Heart left ventricle (tissue), 16 donors: ENCODE results near the gene SCN4A. TPM values are rescaled to one million over a fixed set of nuclear protein-coding genes. Genes with fewer than 3 reads are reported as not detected.
"Not testable (repeated sequence)": the region's sequence is repeated elsewhere in the genome, so short reads cannot be mapped to it uniquely, and the experiment has no call there.

Experiments used
- ATAC-seq, 4 donors: fragments of 200-7000 bp; cut with Tn5 transposase; one replicate each; pipeline ENCODE4 v1.9.1; 2020 to 2022; ENCODE audit warnings: moderate library complexity in 4 of 4, mild to moderate bottlenecking in 3 of 4, moderate number of reproducible peaks in 1 of 4
- DNase-seq, 5 donors: peaks; one replicate each; pipeline ENCODE4 v3.0.0-alpha.2; 2020
- H3K27ac ChIP-seq, 12 donors: fragments of 200-600 bp; sonication (generic) in 4 of 12; one replicate each; pipeline versions ENCODE4 v1.5.0 to v1.8.0; 2016 to 2022; ENCODE audit warnings: mild to moderate bottlenecking in 2 of 12
- H3K27me3 ChIP-seq, 9 donors: fragments of 200-600 bp; sonication (generic) in 2 of 9; one replicate each; pipeline versions ENCODE4 v1.5.1 to v1.8.0; 2016 to 2022; ENCODE audit warnings: mild to moderate bottlenecking in 3 of 9
- H3K36me3 ChIP-seq, 9 donors: fragments of 200-600 bp; sonication (generic) in 2 of 9; one replicate each; pipeline versions ENCODE4 v1.5.0 to v1.8.0; 2018 to 2022; ENCODE audit warnings: mild to moderate bottlenecking in 2 of 9
- H3K4me1 ChIP-seq, 12 donors: fragments of 200-600 bp; sonication (generic) in 4 of 12; one replicate each; pipeline versions ENCODE4 v1.5.0 to v1.8.0; 2016 to 2022; ENCODE audit warnings: mild to moderate bottlenecking in 3 of 12
- H3K4me3 ChIP-seq, 12 donors: fragments of 200-600 bp; sonication (generic) in 4 of 12; one replicate each; pipeline versions ENCODE4 v1.5.0 to v1.8.0; 2017 to 2022; ENCODE audit warnings: mild to moderate bottlenecking in 9 of 12, moderate library complexity in 4 of 12
- H3K9me3 ChIP-seq, 12 donors: fragments of 200-600 bp; sonication (generic) in 4 of 12; one replicate each; pipeline versions ENCODE4 v1.5.0 to v1.8.0; 2016 to 2022; ENCODE audit warnings: mild to moderate bottlenecking in 1 of 12
- WGBS, 4 donors: extraction: QIAGEN DNeasy Blood & Tissue Kit in 2 of 4; methylation state at CpG; one replicate each; pipeline versions ENCODE4 v1.1.5 to v1.1.7; 2013 to 2018; 5-methylcytosine and 5-hydroxymethylcytosine counted together
- intact Hi-C, 10 donors: fragments of 100-400 bp; cut with DNase I; formaldehyde crosslinking; loops; one replicate each; pipeline versions ENCODE4 v1.11.1 to v1.14.2; 2022
- polyA plus RNA-seq, 2 donors: library from polyadenylated mRNA; stranded (reverse); fragments of 200-250 nt; gene quantifications; one replicate each; pipeline ENCODE4 v1.2.3, GENCODE V29; 2013
- total RNA-seq, 9 donors: library from RNA; depleted of rRNA in 2 of 9; stranded (reverse); fragments of >200 nt in 2 of 9; fragmentation: NEBNext Ultra II Directional in 3 of 9; extraction: Animal tissue kit (Norgen Biotek cat#: 25700) in 3 of 9; gene quantifications; one replicate each; pipeline versions ENCODE4 v1.1.0 to v1.2.4, GENCODE V29; 2016 to 2023
- TF ChIP-seq, protein P1 (sequence below), 12 donors: fragments of 200-600 bp; sonication (generic) in 4 of 12; IDR thresholded peaks; one replicate each; pipeline versions ENCODE4 v1.5.0 to v1.8.0; 2018 to 2022; ENCODE audit warnings: antibody characterized with exemption in 12 of 12, mild to moderate bottlenecking in 5 of 12
- donor health status: ischemic (EF 13 %, LVEDD 7.1; RV severe dilation, severe dysfunction).
- donor health status: healthy with polysubstance abuse.
- donor health status: DM: no; HTN: yes; CAD: no.
- donor health status: DM: no; HTN: no; CAD: no.
- donor health status: ischemic (EF 25% LVEDD 6.9; RV normal size, moderate dysfunction).
- donor health status: ischemic (EF 25% LVEDD 5.7; RV mildly dilated, moderate dysfunction).
- donor health status: healthy.
- donor health status: DM: yes; HTN: yes; CAD: no.
- donor health status: ischemic (EF 35%, LVEDD 5.7; RV mildly dilated, moderate dysfunction).
- donor health status: nonischemic (EF 11% LVEDD 7.7; RV severe dilation, severe dysfunction).
- donor health status: DM: yes; HTN: yes; CAD: no.
- donor health status: PGD.
- donor health status: ischemic (EF 29% LVEDD 5.4; RV normal size, mild dysfunction).
- donor health status: nonischemic (EF 23%, LVEDD 6.1; RV moderate dilation, normal function).

The SCN4A gene
- total and polyA plus RNA-seq, 11 donors: 0.33 to 2.1 (median 0.67) TPM

DNA sequence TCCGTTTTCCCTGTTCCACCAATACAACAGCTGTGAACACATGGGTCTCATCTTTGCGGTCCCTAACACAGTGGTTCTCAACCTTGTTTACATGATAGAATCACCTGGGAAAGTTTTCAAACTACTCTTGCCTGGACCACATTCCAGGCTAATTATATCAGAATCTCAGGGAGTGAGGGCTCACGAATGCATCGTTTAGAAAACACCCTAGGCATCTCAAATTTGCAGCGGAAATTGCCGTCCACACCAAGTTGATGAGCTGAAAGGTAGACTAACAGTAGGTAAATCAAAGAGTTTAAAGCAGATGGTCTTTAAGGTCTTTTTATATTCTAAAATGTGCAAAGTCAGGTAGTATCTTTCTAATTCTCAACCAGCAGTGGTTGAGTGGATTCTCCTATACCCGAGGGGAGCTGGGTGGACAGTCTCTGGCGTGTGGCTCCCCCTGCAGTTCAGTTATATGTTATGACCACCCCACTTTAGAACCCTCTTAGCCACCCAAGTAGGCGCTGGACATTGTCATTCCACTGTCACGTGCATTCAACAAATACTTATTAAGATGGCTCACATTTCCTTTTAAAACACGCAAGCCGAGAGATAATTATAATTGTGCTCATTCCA lies 65.4 kb downstream of the SCN4A start:
- H3K9me3 ChIP-seq, H3K36me3 ChIP-seq, DNase-seq, intact Hi-C loops, H3K27ac ChIP-seq, H3K4me3 ChIP-seq, H3K4me1 ChIP-seq: not testable (repeated sequence)
- TF ChIP-seq, protein P1, sequence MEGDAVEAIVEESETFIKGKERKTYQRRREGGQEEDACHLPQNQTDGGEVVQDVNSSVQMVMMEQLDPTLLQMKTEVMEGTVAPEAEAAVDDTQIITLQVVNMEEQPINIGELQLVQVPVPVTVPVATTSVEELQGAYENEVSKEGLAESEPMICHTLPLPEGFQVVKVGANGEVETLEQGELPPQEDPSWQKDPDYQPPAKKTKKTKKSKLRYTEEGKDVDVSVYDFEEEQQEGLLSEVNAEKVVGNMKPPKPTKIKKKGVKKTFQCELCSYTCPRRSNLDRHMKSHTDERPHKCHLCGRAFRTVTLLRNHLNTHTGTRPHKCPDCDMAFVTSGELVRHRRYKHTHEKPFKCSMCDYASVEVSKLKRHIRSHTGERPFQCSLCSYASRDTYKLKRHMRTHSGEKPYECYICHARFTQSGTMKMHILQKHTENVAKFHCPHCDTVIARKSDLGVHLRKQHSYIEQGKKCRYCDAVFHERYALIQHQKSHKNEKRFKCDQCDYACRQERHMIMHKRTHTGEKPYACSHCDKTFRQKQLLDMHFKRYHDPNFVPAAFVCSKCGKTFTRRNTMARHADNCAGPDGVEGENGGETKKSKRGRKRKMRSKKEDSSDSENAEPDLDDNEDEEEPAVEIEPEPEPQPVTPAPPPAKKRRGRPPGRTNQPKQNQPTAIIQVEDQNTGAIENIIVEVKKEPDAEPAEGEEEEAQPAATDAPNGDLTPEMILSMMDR (IDR thresholded peaks at IDR 0.05): peak in 1 of 12 donors; percentile 17
- ATAC-seq: peak in 1 of 4 donors; percentile 40
- peaks cover 0 to 11% (median 0%) of the 10 kb centered on the region in 9 donors for H3K27me3 ChIP-seq
- 52 to 59% (median 58%) methylated on average over 10 to 12 of the region's 12 CpGs for WGBS, 4 donors

DNA sequence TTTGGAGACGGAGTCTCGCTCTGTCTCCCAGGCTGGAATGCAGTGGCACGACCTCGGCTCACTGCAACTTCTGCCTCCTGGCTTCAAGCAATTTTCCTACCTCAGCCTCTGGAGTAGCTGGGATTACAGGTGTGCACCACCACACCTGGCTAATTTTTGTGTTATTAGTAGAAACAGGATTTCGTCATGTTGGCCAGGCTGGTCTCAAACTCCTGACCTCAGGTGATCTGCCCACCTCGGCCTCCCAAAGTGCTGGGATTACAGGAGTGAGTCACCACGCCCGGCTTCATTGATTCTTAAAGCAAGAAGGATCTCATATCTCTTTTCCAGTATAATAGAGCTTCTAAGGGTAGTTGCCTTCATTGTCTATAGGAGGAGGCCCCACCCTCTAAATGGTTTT lies 67.9 kb downstream of the SCN4A start:
- H3K27me3 ChIP-seq, H3K4me3 ChIP-seq, H3K27ac ChIP-seq, H3K4me1 ChIP-seq, DNase-seq, H3K36me3 ChIP-seq, H3K9me3 ChIP-seq, intact Hi-C loops, ATAC-seq: not testable (repeated sequence)
- WGBS, 4 donors: 94 to 98% (median 95%) methylated on average over 8 of the region's 8 CpGs

DNA sequence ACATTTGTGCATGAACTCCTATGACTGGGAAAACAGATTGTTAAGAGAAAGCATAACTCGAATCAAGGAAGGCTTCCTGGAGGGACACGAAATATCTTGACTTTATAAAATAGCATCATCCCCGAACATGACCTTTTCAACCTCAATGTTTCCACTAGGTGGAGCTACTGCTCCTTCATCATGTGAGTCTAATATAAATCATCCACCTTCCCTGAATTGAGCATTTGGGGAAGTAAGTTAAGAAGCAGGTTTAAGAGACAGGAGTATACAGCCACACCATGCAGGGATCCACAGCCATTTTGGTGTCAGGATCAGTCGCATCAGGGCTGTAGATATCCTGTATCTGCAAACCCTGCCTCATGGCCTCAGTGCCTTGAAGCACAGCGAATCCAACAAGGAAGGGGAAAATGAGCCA lies 68.9 kb downstream of the SCN4A start:
- H3K36me3 ChIP-seq, H3K9me3 ChIP-seq, DNase-seq, H3K27me3 ChIP-seq, intact Hi-C loops, H3K27ac ChIP-seq, H3K4me1 ChIP-seq, H3K4me3 ChIP-seq: not testable (repeated sequence)
- ATAC-seq: peak in 1 of 4 donors; percentile 38
- WGBS, 4 donors: 29 to 34% (median 32%) methylated on average over 5 of the region's 5 CpGs
- TF ChIP-seq, protein P1 (IDR thresholded peaks at IDR 0.05): peak; percentile 13 to 56 (median 34)

DNA sequence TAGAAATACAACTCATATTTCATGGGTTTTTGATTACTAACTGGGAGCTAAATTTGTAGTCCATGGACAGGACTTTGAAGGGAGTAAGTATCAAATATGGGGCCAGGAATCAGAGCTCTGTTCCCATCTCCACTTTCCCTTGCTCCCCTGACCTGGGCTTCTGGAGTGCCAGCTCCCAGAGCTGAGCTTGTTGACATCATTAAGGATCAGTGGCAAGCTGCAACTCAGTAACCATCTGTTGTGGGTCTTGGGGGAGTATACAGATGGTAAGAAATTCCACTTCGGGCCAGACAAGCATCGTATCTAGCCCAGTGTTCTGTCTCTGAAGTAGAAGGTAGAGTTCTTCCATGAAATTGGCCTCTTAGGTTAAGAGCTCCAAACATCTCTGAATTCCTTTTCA lies 70.7 kb downstream of the SCN4A start:
- H3K27me3 ChIP-seq, H3K4me1 ChIP-seq, H3K4me3 ChIP-seq, intact Hi-C loops, H3K27ac ChIP-seq, H3K36me3 ChIP-seq, DNase-seq, ATAC-seq, H3K9me3 ChIP-seq: not testable (repeated sequence)
- 75 to 93% (median 83%) methylated on average over 2 of the region's 2 CpGs for WGBS, 4 donors

DNA sequence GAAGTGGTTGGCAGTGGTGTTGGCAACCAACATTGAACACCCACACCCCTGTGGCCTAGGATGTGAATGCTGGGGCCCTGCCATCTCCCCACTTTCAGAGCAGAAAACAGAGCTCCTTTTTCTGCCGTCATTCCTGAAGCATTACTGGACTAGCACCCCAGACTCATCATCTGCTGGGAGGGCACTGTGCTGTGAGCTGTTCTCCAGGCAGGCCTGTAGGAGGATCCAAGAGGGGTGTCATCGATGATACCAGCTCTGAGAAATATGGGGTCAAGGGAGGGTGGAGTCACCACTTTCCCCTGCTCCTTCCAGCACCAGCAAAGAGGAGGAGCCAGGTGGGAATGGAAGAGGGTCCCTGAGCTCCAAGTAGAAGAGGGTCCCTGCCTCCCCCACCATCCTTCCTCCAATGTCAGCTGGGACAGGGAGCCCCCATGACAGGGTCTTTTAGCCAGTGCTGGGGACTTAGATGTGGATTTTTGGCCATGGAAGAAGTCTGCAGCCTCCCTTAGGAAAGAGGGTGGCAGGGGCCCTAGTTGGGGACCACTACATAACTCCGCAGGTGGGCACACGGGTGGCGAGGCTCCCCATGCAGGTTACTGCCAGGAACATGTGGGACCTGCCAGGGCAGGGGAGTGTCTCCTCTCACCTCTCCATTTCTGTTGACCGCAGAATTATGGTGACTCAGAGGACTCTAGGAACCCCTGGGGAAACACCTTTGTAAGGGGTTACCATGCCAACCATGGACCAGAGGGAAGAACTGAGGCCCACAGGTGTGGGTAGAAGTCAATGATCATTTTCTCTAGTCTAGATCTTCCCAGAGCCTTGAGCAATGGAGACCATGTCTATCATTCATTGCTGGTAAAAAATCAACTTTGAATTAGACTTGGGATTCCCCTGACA lies 73.6 kb downstream of the SCN4A start:
- H3K4me3 ChIP-seq, intact Hi-C loops, H3K4me1 ChIP-seq, DNase-seq, H3K36me3 ChIP-seq, H3K9me3 ChIP-seq, H3K27ac ChIP-seq, H3K27me3 ChIP-seq: not testable (repeated sequence)
- WGBS, 4 donors: 87 to 95% (median 90%) methylated on average over 6 of the region's 6 CpGs
- peak in 1 of 4 donors; percentile 20 for ATAC-seq

DNA sequence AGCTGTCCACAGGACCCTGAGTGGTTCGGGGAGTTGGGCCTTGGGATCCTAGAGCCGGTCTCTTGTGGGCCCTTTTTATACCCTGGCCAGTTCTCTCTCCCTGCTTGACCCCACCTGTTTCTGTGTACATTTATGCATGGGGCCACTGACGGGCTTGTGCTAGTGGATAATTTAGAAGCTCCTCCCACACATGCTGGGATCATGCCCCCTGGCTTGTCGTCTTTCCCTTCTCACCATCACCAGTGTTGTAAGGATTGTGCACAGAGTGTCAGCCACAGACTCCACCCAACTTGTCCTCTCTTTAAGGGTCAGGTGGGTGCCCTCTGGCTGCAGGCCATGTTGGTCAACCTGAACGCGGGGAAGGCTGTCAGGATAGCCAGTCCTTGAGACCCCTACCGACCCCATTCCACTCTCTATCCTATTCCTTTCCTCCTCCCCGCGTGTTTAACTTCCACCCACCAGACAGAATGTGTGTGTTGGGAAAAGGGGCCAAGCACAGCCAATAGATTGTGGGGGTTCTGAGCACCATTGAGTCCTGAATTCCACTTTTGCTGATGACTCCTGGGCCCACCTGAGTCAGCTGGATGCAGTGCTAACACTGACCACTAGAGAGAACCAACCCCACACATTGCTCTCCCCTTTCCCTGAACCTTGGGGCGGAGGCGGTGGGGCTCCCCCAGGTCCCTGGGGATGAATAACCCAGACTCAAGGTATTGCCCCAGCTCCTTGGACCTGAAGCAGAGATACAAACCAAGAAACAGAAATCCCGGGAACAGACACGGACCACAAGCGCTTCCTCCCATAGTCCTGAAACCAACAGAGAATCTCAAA lies 76.0 kb downstream of the SCN4A start, which contains the start of gene CSH1:
Gene CSH1, minus strand, starts transcription at position 51 of the 831 bp plus-strand sequence. CDS start 63 bp downstream, outside the sequence.
- H3K27me3 ChIP-seq, DNase-seq, H3K4me1 ChIP-seq, ATAC-seq, H3K4me3 ChIP-seq, H3K9me3 ChIP-seq, H3K27ac ChIP-seq, intact Hi-C loops, H3K36me3 ChIP-seq: not testable (repeated sequence)
- 83 to 94% (median 85%) methylated on average over 6 to 10 of the region's 14 CpGs for WGBS, 4 donors

DNA sequence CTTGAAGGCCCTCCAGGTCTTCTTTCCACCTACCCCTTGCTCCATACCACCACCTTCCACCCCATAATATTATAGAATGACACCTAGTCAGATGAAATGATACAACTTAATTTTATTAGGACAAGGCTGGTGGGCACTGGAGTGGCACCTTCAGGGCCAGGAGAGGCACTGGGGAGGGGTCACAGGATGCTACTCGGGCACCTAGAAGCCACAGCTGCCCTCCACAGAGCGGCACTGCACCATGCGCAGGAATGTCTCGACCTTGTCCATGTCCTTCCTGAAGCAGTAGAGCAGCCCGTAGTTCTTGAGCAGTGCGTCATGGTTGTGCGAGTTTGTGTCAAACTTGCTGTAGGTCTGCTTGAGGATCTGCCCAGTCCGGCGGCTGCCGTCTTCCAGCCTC lies 77.9 kb downstream of the SCN4A start:
- H3K4me1 ChIP-seq, H3K27me3 ChIP-seq, DNase-seq, H3K27ac ChIP-seq, ATAC-seq, intact Hi-C loops, H3K9me3 ChIP-seq, H3K36me3 ChIP-seq, H3K4me3 ChIP-seq: not testable (repeated sequence)
- WGBS, 4 donors: 89 to 100% (median 97%) methylated on average over 2 to 10 of the region's 10 CpGs

DNA sequence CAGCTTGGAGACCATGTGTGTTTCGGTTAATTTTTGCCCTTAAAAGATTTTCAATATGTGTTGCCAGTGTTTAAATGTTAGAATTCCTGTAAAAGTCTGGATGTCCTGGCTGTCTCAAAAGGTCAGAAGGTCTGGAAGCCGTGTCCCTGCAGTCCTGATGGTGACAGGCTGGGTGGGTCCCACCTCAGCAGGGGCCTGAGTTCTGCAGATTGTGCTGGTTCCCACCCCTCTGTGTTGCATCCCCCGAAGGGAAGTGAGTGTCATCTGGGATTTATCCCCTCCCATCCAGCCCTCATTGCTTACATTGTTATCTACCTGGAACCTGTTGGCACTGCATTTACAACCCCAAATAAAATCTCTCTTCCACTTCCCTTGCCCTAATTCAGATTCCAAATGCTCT lies 78.7 kb downstream of the SCN4A start:
- H3K27ac ChIP-seq, H3K4me1 ChIP-seq, ATAC-seq, H3K4me3 ChIP-seq, DNase-seq, H3K36me3 ChIP-seq, H3K27me3 ChIP-seq, H3K9me3 ChIP-seq, intact Hi-C loops: not testable (repeated sequence)
- WGBS, 4 donors: 52 to 63% (median 57%) methylated on average over 2 to 3 of the region's 3 CpGs
